NCI-H226 (cell line): ENCODE results near the gene MEIOC.

Source experiments
- DNase-seq: peaks from one replicate; pipeline ENCODE4 v3.0.0-alpha.2; 2015

MEIOC gene

GRCh38 chr17:44719444-44719843 is 63.2 kb downstream of the MEIOC start:
- DNase-seq, result no peak

GRCh38 chr17:44722254-44722653 is 66.0 kb downstream of the MEIOC start:
- no peak for DNase-seq
